HepG2 (cell line): ENCODE results near the gene KAZN. TPM values are rescaled to one million over a fixed set of nuclear protein-coding genes. Genes with fewer than 3 reads are reported as not detected.

Experiments used
- ATAC-seq: fragments of 200-7000 bp; cut with Tn5 transposase; 3 replicates; pipeline ENCODE4 v1.9.1; 2020; ENCODE audit warnings: mild to moderate bottlenecking, moderate library complexity
- BruUV-seq: library from RNA; stranded (reverse); fragments of 400-500 nt; replicated peaks from 2 replicates; lab custom pipeline; 2021; lab: Mats Ljungman, UMichigan
- CTCF ChIA-PET: fragments of 300-600 bp; formaldehyde crosslinking; extraction: SDS; loops from one replicate; lab custom pipeline; 2021; ENCODE audit warnings: low total read pairs, inconsistent platforms, low intra/inter-chr PET ratio; lab: Yijun Ruan, JAX
- POLR2A ChIA-PET: fragments of 350-600 bp; sonication (Branson Sonifier 250); formaldehyde crosslinking; loops from one replicate; lab custom pipeline; 2020; ENCODE audit warnings: antibody characterized with exemption, inconsistent platforms; lab: Yijun Ruan, JAX
- DNase-seq: peaks from one replicate; pipeline ENCODE4 v3.0.0-alpha.2; 2015; ENCODE audit warnings: low spot score
- FAIRE-seq: peaks from 3 replicates; lab custom pipeline; 2011; peaks lifted over from hg19 to GRCh38; lab: Jason Lieb, UNC
- H2AFZ ChIP-seq: one replicate; pipeline ENCODE4 v1.6.1; 2011; ENCODE audit warnings: low read length, inconsistent platforms
- H3K27ac ChIP-seq: fragments of 300-600 bp; 3 replicates; pipeline ENCODE4 v1.8.0; 2011; ENCODE audit warnings: mixed run types, mild to moderate bottlenecking, mixed read lengths, low read length, inconsistent platforms; ENCODE audit not compliant: insufficient read depth; ENCODE audit errors: extremely low read length
- H3K27me3 ChIP-seq, 2 experiments: fragments of 200-600 bp in 1 of 2; 2 replicates in 1 of 2; 3 replicates in 1 of 2; pipeline versions ENCODE4 v1.6.0 to v1.8.0; 2011; ENCODE audit warnings: low read length in 2 of 2, mild to moderate bottlenecking in 2 of 2, moderate library complexity in 2 of 2, inconsistent platforms in 1 of 2; ENCODE audit not compliant: insufficient read depth in 2 of 2, control insufficient read depth in 1 of 2
- H3K36me3 ChIP-seq, 2 experiments: fragments of 200-600 bp in 1 of 2; replicated peaks in 1 of 2; 2 replicates in 1 of 2; 3 replicates in 1 of 2; pipeline versions ENCODE4 v1.5.1 to v1.8.0; 2011; ENCODE audit warnings: low read length in 2 of 2, inconsistent platforms in 1 of 2; ENCODE audit not compliant: insufficient read depth in 2 of 2, control insufficient read depth in 1 of 2
- H3K4me1 ChIP-seq: 2 replicates; pipeline ENCODE4 v1.5.1; 2012; ENCODE audit warnings: low read length, inconsistent platforms; ENCODE audit not compliant: insufficient read depth
- H3K4me2 ChIP-seq: 2 replicates; pipeline ENCODE4 v1.6.0; 2011; ENCODE audit warnings: low read depth, low read length, inconsistent platforms
- H3K4me3 ChIP-seq, 3 experiments: fragments of 200-600 bp in 1 of 3; sonication (generic), shearing (Covaris generic) in 1 of 3; replicated peaks in 1 of 3; 2 replicates each; pipeline ENCODE4 v1.5.1; 2011 to 2016; ENCODE audit warnings: low read length in 3 of 3, inconsistent platforms in 2 of 3, low read depth in 2 of 3, mild to moderate bottlenecking in 2 of 3, control low read depth in 1 of 3, mixed read lengths in 1 of 3; ENCODE audit not compliant: insufficient read depth in 1 of 3
- H3K79me2 ChIP-seq: one replicate; pipeline ENCODE4 v1.6.1; 2011; ENCODE audit warnings: low read length, inconsistent platforms; ENCODE audit not compliant: insufficient read depth
- H3K9ac ChIP-seq: 2 replicates; pipeline ENCODE4 v1.6.0; 2011; ENCODE audit warnings: mild to moderate bottlenecking, low read depth, low read length, inconsistent platforms; ENCODE audit not compliant: insufficient read depth
- H3K9me3 ChIP-seq: 2 replicates; pipeline ENCODE4 v1.5.1; 2012; ENCODE audit warnings: mild to moderate bottlenecking, low read length
- H4K20me1 ChIP-seq: 2 replicates; pipeline ENCODE4 v1.6.0; 2011; ENCODE audit warnings: inconsistent platforms, mild to moderate bottlenecking, low read length, moderate library complexity; ENCODE audit not compliant: insufficient read depth
- ATF3 ChIP-seq: sonication (generic); formaldehyde crosslinking; IDR thresholded peaks from 2 replicates; pipeline ENCODE4 v1.4.0; 2020; ENCODE audit warnings: missing genetic modification reagents
- CCDC6 ChIP-seq: sonication (generic); formaldehyde crosslinking; IDR thresholded peaks from 2 replicates; pipeline ENCODE4 v1.8.1; 2022; ENCODE audit warnings: mild to moderate bottlenecking, missing genetic modification reagents, moderate library complexity
- EHMT2 ChIP-seq: fragments of 200-600 bp; sonication (generic); IDR thresholded peaks from 2 replicates; pipeline ENCODE4 v1.7.0; 2017; ENCODE audit warnings: antibody characterized with exemption, low read depth, low read length, borderline replicate concordance
- HNF1B ChIP-seq: sonication (generic); formaldehyde crosslinking; IDR thresholded peaks from 2 replicates; pipeline ENCODE4 v1.5.1; 2020; ENCODE audit warnings: mild to moderate bottlenecking, moderate library complexity, missing genetic modification reagents
- JDP2 ChIP-seq: sonication (generic); formaldehyde crosslinking; IDR thresholded peaks from 2 replicates; pipeline ENCODE4 v1.8.1; 2022; ENCODE audit warnings: missing genetic modification reagents, borderline replicate concordance
- NFKB2 ChIP-seq: sonication (generic); formaldehyde crosslinking; IDR thresholded peaks from 2 replicates; pipeline ENCODE4 v1.4.0; 2020; ENCODE audit warnings: missing genetic modification reagents, borderline replicate concordance
- TMF1 ChIP-seq: sonication (generic); formaldehyde crosslinking; IDR thresholded peaks from 2 replicates; pipeline ENCODE4 v1.8.1; 2022; ENCODE audit warnings: low read depth, missing genetic modification reagents
- ZBTB33 ChIP-seq: sonication (generic); formaldehyde crosslinking; IDR thresholded peaks from 2 replicates; pipeline ENCODE4 v1.4.0; 2020; ENCODE audit warnings: missing genetic modification reagents
- ZNF121 ChIP-seq: sonication (generic); formaldehyde crosslinking; IDR thresholded peaks from 2 replicates; pipeline ENCODE4 v1.5.0; 2020; ENCODE audit warnings: mild to moderate bottlenecking, missing genetic modification reagents
- ZNF570 ChIP-seq: sonication (generic); formaldehyde crosslinking; IDR thresholded peaks from 2 replicates; pipeline ENCODE4 v1.4.0; 2020; ENCODE audit warnings: mild to moderate bottlenecking, missing genetic modification reagents, borderline replicate concordance
- ZNF674 ChIP-seq: sonication (generic); formaldehyde crosslinking; IDR thresholded peaks from 2 replicates; pipeline ENCODE4 v1.5.0; 2020; ENCODE audit warnings: low read depth, mild to moderate bottlenecking, missing genetic modification reagents
- ZSCAN22 ChIP-seq: sonication (generic); formaldehyde crosslinking; IDR thresholded peaks from 2 replicates; pipeline ENCODE4 v1.4.0; 2020; ENCODE audit warnings: mild to moderate bottlenecking, missing genetic modification reagents
- WGBS: methylation state at CpG from one replicate; pipeline ENCODE4 v1.1.6; 2017; ENCODE audit warnings: low lambda C conversion rate; 5-methylcytosine and 5-hydroxymethylcytosine counted together
- in situ Hi-C: cut with HindIII; loops from 2 replicates; pipeline ENCODE4 v1.10.0; 2017; ENCODE audit warnings: low pct_unique_long_range_greater_than_20kb; ENCODE audit not compliant: extremely low pct_ligation_motif_present
- intact Hi-C: fragments of 100-400 bp; cut with micrococcal nuclease; formaldehyde crosslinking; loops from one replicate; pipeline ENCODE4 v1.10.0; 2022; ENCODE audit not compliant: unreplicated experiment
- polyA plus RNA-seq, 8 experiments: library from polyadenylated mRNA; depleted of rRNA in 3 of 8; stranded (reverse) in 7 of 8; unstranded in 1 of 8; fragments of >200 nt; fragmentation: Illumina TruSeq in 4 of 8; extraction: Trizol in 4 of 8; gene quantifications; 2 replicates each; pipeline versions ENCODE4 v1.2.1 to v1.2.3, GENCODE V29; 2011 to 2016; ENCODE audit warnings: low read depth in 4 of 8, missing spikeins in 1 of 8, mixed read lengths in 1 of 8; ENCODE audit not compliant: insufficient read depth in 1 of 8
- total RNA-seq, 5 experiments: library from RNA; depleted of rRNA; stranded (reverse); fragments of >200 nt; fragmentation: Illumina TruSeq; extraction: Trizol; gene quantifications; 2 replicates each; pipeline ENCODE4 v1.2.3, GENCODE V29; 2016; ENCODE audit warnings: low read depth in 1 of 5

KAZN gene
- total and polyA plus RNA-seq, 2 of the 13 experiments (the other 11 are each of a cell fraction or from before 2014, with no cell fraction given) = 10.4 to 13.5 TPM

GRCh38 chr1:14662116-14662515 is 63.6 kb downstream of the KAZN start (continued):
- TF ChIP-seq ATF3 (CRISPR knock-in tag) (no peak), EHMT2 (no peak), ZNF674 (CRISPR knock-in tag) (no peak)

GRCh38 chr1:14663773-14664172 is 65.3 kb downstream of the KAZN start:
- intact Hi-C loops = no loop called here
- WGBS = 21% methylated on average over 6 of the region's 6 CpGs
- H3K4me2 ChIP-seq = no peak overlapping the region
- H3K27me3 ChIP-seq = peaks cover 0 to 50% of the 10 kb centered on the region in 2 experiments; a peak in 4 of 5 replicates
- H3K9me3 ChIP-seq = no peaks in the 10 kb centered on the region
- FAIRE-seq (no peak), ATAC-seq (no peak), DNase-seq (no peak)
- H3K27ac ChIP-seq = no peak overlapping the region
- BruUV-seq = no TSS peak
- H3K79me2 ChIP-seq = no peaks in the 10 kb centered on the region
- H3K4me1 ChIP-seq = no peaks in the 10 kb centered on the region
- in situ Hi-C loops = no loop called here
- CTCF ChIA-PET = no interaction called here
- no peak overlapping the region for H2AFZ ChIP-seq
- POLR2A ChIA-PET = no interaction called here
- H3K9ac ChIP-seq = no peak overlapping the region
- no peaks in the 10 kb centered on the region for H3K36me3 ChIP-seq
- TF ChIP-seq TMF1 (CRISPR knock-in tag) = no peak
- TF ChIP-seq JDP2 (CRISPR knock-in tag) = no peak
- no peak for TF ChIP-seq ZBTB33 (CRISPR knock-in tag)
- no peak for TF ChIP-seq ZNF121 (CRISPR knock-in tag)
- TF ChIP-seq HNF1B (CRISPR knock-in tag) = no peak
- no peak for TF ChIP-seq ZNF570 (CRISPR knock-in tag)
- TF ChIP-seq NFKB2 (CRISPR knock-in tag) = no peak
- TF ChIP-seq CCDC6 (CRISPR knock-in tag) = no peak
- TF ChIP-seq ZSCAN22 (CRISPR knock-in tag) = no peak
- no peaks in the 10 kb centered on the region for H4K20me1 ChIP-seq
- H3K4me3 ChIP-seq = no peak overlapping the region
